T-helper 2 cell treated with Interferon-gamma antibody and Interleukin-4, amounts not matched to agents 5 μg/mL and 100 μg/mL, for 36 hours (primary cell): Measurements from ENCODE around the gene CEACAM7.
"Not testable (repeated sequence)": the region's sequence is repeated elsewhere in the genome, so short reads cannot be mapped to it uniquely, and the experiment has no call there.

Source experiments
- DNase-seq: peaks from one replicate; pipeline ENCODE4 v3.0.0; 2021; ENCODE audit warnings: low spot score
- H3K27ac Mint-ChIP-seq: one replicate; pipeline ENCODE4 v1.8.0; 2021; ENCODE audit warnings: mild to moderate bottlenecking, mixed read lengths
- H3K27me3 Mint-ChIP-seq: one replicate; pipeline ENCODE4 v1.8.0; 2021; ENCODE audit warnings: low read depth, mixed read lengths
- H3K36me3 Mint-ChIP-seq: one replicate; pipeline ENCODE4 v1.8.0; 2021; ENCODE audit warnings: low read depth, mixed read lengths
- H3K4me1 Mint-ChIP-seq: one replicate; pipeline ENCODE4 v1.8.0; 2021; ENCODE audit warnings: low read depth, mixed read lengths
- H3K4me3 Mint-ChIP-seq: one replicate; pipeline ENCODE4 v1.8.0; 2022; ENCODE audit warnings: mild to moderate bottlenecking, moderate library complexity, mixed read lengths
- H3K9me3 Mint-ChIP-seq: one replicate; pipeline ENCODE4 v1.8.0; 2021; ENCODE audit warnings: mixed read lengths

CEACAM7 gene

GRCh38 chr19:41688098-41688497, at the start of gene CEACAM7:
TSS of gene CEACAM7 (minus strand) at chr19:41688270. CDS start at chr19:41688165, 105 bp downstream.
- Mint-ChIP-seq H3K27ac (no peak within 1 kb of the TSS), H3K9me3 (peaks cover 6% of the 10 kb centered on the region), H3K4me3 (no peak within 1 kb of the TSS), H3K36me3 (no peaks in the 10 kb centered on the region), H3K27me3 (peaks cover 11% of the 10 kb centered on the region), H3K4me1 (no peaks in the 10 kb centered on the region)
- no peak for DNase-seq

GRCh38 chr19:41735071-41735600, 47.1 kb upstream of the CEACAM7 start:
- no peaks in the 10 kb centered on the region for H3K9me3 Mint-ChIP-seq
- H3K27ac Mint-ChIP-seq: no peak overlapping the region
- peaks cover 49% of the 10 kb centered on the region for H3K27me3 Mint-ChIP-seq
- peaks cover 3% of the 10 kb centered on the region for H3K4me1 Mint-ChIP-seq
- H3K4me3 Mint-ChIP-seq: no peak overlapping the region
- DNase-seq: no peak
- H3K36me3 Mint-ChIP-seq: no peaks in the 10 kb centered on the region

GRCh38 chr19:41734585-41734984, 46.5 kb upstream of the CEACAM7 start:
- peaks cover 47% of the 10 kb centered on the region for H3K27me3 Mint-ChIP-seq
- H3K36me3 Mint-ChIP-seq: no peaks in the 10 kb centered on the region
- H3K9me3 Mint-ChIP-seq: no peaks in the 10 kb centered on the region
- no peak overlapping the region for H3K27ac Mint-ChIP-seq
- no peaks in the 10 kb centered on the region for H3K4me1 Mint-ChIP-seq
- no peak for DNase-seq
- no peak overlapping the region for H3K4me3 Mint-ChIP-seq

- Mint-ChIP-seq H3K4me3 (no peak overlapping the region), H3K36me3 (no peaks in the 10 kb centered on the region), H3K9me3 (no peaks in the 10 kb centered on the region), H3K27me3 (peaks cover 47% of the 10 kb centered on the region), H3K4me1 (no peaks in the 10 kb centered on the region), H3K27ac (no peak overlapping the region)
- DNase-seq: no peak
These were observed 46.1 kb upstream of the CEACAM7 start for GRCh38 chr19:41734156-41734555.

GRCh38 chr19:41726493-41726892, 38.4 kb upstream of the CEACAM7 start:
- Mint-ChIP-seq H3K27me3 (peaks cover 40% of the 10 kb centered on the region), H3K27ac (no peak overlapping the region)

GRCh38 chr19:41720103-41720502, 32.0 kb upstream of the CEACAM7 start:
- Mint-ChIP-seq H3K27me3 (peaks cover 8% of the 10 kb centered on the region), H3K27ac (no peak overlapping the region), H3K9me3 (no peaks in the 10 kb centered on the region), H3K36me3 (no peaks in the 10 kb centered on the region), H3K4me3 (no peak overlapping the region), H3K4me1 (no peaks in the 10 kb centered on the region)
- no peak for DNase-seq

More at GRCh38 chr19:41726493-41726892, 38.4 kb upstream of the CEACAM7 start:
- no peaks in the 10 kb centered on the region for H3K4me1 Mint-ChIP-seq
- H3K36me3 Mint-ChIP-seq: no peaks in the 10 kb centered on the region
- DNase-seq: no peak
- no peaks in the 10 kb centered on the region for H3K9me3 Mint-ChIP-seq
- H3K4me3 Mint-ChIP-seq: no peak overlapping the region

- Mint-ChIP-seq H3K27ac (no peak overlapping the region), H3K9me3 (no peaks in the 10 kb centered on the region), H3K36me3 (no peaks in the 10 kb centered on the region), H3K4me3 (no peak overlapping the region), H3K27me3 (peaks cover 2% of the 10 kb centered on the region), H3K4me1 (no peaks in the 10 kb centered on the region)
- no peak for DNase-seq
These were observed 30.7 kb upstream of the CEACAM7 start for GRCh38 chr19:41718761-41719160.

GRCh38 chr19:41714598-41714997, 26.5 kb upstream of the CEACAM7 start:
- no peaks in the 10 kb centered on the region for H3K9me3 Mint-ChIP-seq
- H3K4me1 Mint-ChIP-seq: no peaks in the 10 kb centered on the region
- no peaks in the 10 kb centered on the region for H3K36me3 Mint-ChIP-seq
- no peak for DNase-seq
- no peak overlapping the region for H3K27ac Mint-ChIP-seq
- H3K4me3 Mint-ChIP-seq: no peak overlapping the region
- peaks cover 3% of the 10 kb centered on the region for H3K27me3 Mint-ChIP-seq

- no peak overlapping the region for H3K4me3 Mint-ChIP-seq
- no peaks in the 10 kb centered on the region for H3K36me3 Mint-ChIP-seq
- no peaks in the 10 kb centered on the region for H3K4me1 Mint-ChIP-seq
- H3K27ac Mint-ChIP-seq: no peak overlapping the region
- no peaks in the 10 kb centered on the region for H3K9me3 Mint-ChIP-seq
- peaks cover 6% of the 10 kb centered on the region for H3K27me3 Mint-ChIP-seq
- no peak for DNase-seq
These were observed 23.5 kb upstream of the CEACAM7 start for GRCh38 chr19:41711376-41712261.

- H3K36me3 Mint-ChIP-seq: no peaks in the 10 kb centered on the region
- no peak overlapping the region for H3K27ac Mint-ChIP-seq
- no peak overlapping the region for H3K4me3 Mint-ChIP-seq
- no peak for DNase-seq
- H3K9me3 Mint-ChIP-seq: no peaks in the 10 kb centered on the region
- peaks cover 8% of the 10 kb centered on the region for H3K27me3 Mint-ChIP-seq
- no peaks in the 10 kb centered on the region for H3K4me1 Mint-ChIP-seq
These were observed 22.0 kb upstream of the CEACAM7 start for GRCh38 chr19:41709951-41710645.

GRCh38 chr19:41709516-41709915, 21.4 kb upstream of the CEACAM7 start:
- not testable (repeated sequence) for H3K4me3 Mint-ChIP-seq, H3K9me3 Mint-ChIP-seq, DNase-seq, H3K27me3 Mint-ChIP-seq, H3K27ac Mint-ChIP-seq, H3K4me1 Mint-ChIP-seq, H3K36me3 Mint-ChIP-seq

- Mint-ChIP-seq H3K27ac (no peak within 1 kb of the TSS), H3K36me3 (no peaks in the 10 kb centered on the region), H3K4me3 (no peak within 1 kb of the TSS), H3K4me1 (no peaks in the 10 kb centered on the region), H3K9me3 (no peaks in the 10 kb centered on the region), H3K27me3 (peaks cover 5% of the 10 kb centered on the region)
- DNase-seq: no peak
These were observed 20.4 kb upstream of the CEACAM7 start, which contains the start of gene CEACAM5 for GRCh38 chr19:41708481-41708880. TSS of gene CEACAM5 (plus strand) at chr19:41708626. CDS start at chr19:41708732, 106 bp downstream.

- no peaks in the 10 kb centered on the region for H3K4me1 Mint-ChIP-seq
- H3K36me3 Mint-ChIP-seq: no peaks in the 10 kb centered on the region
- H3K27ac Mint-ChIP-seq: no peak overlapping the region
- no peaks in the 10 kb centered on the region for H3K9me3 Mint-ChIP-seq
- DNase-seq: no peak
- H3K27me3 Mint-ChIP-seq: peaks cover 4% of the 10 kb centered on the region
- H3K4me3 Mint-ChIP-seq: no peak overlapping the region
These were observed 19.9 kb upstream of the CEACAM7 start for GRCh38 chr19:41707871-41708371.

GRCh38 chr19:41707502-41707812, 19.4 kb upstream of the CEACAM7 start:
- DNase-seq: no peak
- no peak overlapping the region for H3K27ac Mint-ChIP-seq
- no peaks in the 10 kb centered on the region for H3K9me3 Mint-ChIP-seq
- H3K4me1 Mint-ChIP-seq: no peaks in the 10 kb centered on the region
- peaks cover 4% of the 10 kb centered on the region for H3K27me3 Mint-ChIP-seq
- no peak overlapping the region for H3K4me3 Mint-ChIP-seq
- H3K36me3 Mint-ChIP-seq: no peaks in the 10 kb centered on the region
